HG02642 (cell line): Measurements from ENCODE around the gene PICALM.

Experiments used
- ATAC-seq: cut with Tn5 transposase; IDR thresholded peaks from one replicate; pipeline ENCODE4 v1.9.1; 2021; ENCODE audit warnings: mild to moderate bottlenecking; ENCODE audit not compliant: unreplicated experiment, poor library complexity

The PICALM gene

DNA sequence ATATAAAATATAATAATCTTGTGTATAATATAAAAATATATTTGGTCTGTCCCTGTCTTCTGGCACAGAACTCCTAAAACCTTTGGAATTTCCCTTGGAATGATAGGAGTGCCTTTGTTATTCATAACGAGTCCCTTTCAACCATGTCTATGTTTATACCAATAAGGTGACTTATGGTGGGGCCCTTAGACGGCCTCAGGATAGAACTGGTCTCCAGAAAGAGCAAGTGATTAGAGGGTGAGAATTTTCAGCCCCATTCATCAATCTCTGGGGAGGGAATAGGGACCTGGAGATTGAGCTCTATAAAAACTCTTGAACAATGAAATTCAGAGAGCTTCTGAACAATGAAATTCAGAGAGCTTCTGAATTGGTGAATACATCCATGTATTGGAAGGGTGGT, 18.4 kb upstream of the PICALM start:
- ATAC-seq: no peak

DNA sequence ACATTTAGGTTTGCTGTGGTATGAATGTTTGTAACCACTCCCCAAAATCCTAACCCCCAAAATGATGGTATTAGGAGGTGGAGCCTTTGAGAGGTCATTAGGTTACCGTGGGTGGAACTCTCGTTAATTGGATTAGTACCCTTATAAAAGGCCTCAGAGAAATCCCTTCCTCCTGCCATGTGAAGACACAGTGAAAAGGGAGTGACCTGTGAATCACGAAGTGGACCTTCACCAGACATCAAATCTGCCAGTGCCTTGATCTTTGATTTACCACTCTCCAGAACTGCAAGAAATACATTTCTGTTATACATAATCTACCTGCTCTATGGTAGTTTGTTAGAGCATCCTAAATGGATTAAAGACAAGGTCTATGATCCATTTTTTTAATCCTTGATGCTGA, 12.6 kb upstream of the PICALM start:
- no peak for ATAC-seq

DNA sequence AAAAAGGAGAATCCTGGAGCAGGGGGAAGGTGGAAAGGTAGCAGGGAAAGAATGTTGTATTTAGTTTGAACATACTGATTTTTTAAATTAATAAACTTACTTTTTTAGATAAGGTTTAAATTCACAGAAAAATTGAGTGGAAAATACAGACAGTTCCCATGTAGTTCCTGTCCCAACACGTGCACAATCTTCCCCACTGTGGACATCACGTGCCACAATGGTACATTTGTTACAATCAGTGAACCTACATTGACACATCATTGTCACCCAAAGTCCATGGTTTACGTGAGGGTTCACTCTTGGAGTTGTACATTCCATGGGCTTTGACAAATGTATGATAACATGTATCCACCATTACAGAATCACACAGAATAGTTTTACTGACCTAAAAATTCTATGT, 10.5 kb upstream of the PICALM start:
- no peak for ATAC-seq

GRCh38 chr11:86073948-86074347, 5.1 kb upstream of the PICALM start:
- ATAC-seq: no peak

DNA sequence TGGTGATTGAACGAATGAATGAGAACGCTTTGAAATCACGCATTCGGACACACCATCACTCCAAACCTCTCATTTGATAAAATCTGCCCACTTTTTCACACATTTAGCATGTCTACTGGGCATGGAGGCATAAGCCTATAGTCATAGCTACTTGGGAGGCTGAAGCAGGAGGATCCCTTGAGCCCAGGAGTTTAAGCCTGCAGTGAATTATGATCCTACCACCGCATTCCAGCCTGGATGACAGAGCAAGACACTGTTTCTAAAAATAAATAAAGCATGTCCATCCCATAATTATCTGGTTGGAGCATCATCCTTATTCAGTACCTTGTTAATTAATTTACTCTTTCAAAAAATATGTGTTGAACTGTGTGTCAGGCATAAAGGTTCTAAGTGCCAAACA, 3.3 kb upstream of the PICALM start:
- ATAC-seq: no peak

DNA sequence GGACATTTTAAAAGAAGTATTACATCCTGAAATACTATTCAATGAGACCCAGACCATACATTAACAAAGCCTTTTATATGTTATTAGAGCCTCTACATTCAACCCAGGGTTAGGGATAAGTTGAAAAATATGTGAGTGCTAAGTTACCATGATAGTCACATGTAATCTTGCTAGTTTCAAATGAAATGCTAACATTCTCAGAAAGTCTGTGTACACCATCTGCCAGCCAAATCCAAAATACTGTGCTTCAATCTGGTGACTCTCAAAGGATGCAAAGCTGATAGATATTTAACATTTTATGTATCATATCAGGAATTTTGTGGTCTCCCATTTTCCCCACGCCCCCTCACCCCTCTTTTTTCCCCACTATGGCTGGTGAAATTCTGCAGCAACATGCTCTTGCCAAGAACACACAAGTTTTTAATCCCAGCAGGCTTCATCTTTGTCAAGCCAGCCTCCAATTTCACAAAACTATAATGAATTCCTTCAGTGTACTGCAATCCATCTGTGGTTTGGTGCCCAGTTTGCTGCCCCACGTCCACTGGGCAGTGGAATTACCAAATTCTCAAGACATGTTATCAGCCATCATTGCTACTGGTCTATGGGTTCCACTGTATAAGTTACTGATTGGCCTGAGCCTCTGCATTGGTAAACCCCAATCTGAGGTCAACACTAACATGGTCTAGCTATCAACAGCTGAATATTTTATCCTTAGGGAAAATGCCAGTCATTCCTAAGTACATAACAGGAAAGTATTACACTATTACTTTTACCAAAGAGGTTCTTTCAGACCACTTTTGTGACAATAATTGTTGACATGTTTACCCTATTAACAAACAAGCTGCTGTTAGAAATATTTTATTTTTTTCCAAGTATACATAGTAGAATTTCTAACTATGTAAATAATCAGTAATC, 1.5 kb upstream of the PICALM start:
- ATAC-seq: no peak

DNA sequence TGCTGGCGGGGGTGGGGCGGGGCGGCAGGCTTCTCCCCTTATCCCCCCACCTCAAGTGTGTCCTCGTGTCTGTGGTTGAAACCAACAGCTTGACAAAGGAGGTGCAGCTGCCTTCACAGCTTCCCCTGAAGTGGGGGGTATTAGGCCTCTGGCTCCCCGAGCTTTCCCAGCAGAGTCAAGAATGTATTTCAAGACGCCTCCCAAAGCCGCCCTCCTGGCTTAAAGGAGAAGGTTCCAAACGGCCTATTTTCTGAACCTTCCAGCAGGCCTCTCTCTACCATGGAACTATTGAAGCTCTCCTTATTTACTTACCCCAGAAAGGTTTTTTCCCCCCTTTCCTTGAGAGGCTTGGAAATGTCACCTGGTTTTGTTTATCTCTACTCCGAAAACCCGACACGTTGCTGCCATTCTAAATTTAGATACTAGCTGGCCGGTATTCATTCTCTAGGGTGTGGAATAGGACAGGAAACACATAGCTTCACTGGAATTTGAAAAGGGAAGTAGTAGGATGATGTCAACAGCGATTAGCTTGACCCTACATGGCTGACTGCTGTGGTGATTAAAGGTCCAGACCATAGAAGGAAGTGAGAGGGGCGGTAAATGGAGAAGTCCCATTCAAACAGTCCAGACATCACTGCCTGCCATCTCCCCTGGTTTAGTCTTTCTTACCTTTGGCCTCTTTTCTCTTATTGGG, 671 bp upstream of the PICALM start:
- peak; percentile 7 for ATAC-seq

DNA sequence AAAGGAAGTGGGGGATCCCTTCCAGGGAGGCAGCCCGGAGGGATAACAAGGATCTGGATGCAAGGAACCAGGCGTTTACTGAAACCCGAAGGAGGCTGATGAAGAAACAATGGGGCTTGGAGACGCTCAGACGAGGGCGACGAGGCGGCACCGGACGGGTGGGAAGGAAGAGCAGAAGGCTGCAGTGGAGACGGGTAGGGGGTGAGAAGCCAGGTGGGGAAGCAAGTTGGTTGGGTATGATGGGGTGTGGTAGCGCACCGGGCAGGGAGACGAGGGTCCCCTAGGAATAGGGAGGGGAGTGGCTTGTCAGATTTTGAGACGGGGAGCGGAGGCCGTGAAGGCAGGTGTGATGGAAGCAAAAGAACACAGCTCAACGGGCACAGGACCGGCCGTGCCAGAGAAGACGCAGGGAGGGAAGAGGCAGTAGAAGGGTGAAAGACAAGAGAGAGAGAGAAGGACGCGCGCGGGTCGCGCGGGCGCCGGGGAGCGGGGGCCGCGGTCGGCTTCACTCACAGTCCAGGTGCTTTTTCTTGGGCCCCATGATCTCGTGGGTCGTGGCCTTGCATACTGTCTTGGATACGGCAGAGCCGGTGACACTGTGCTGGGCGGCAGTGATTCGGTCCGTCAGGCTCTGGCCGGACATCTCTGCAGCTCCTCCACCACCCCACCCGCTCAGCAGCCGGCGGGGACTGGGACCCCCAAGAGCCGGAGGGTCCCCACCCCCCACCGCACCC, 579 bp downstream of the PICALM start:
- peak; percentile 11 for ATAC-seq

DNA sequence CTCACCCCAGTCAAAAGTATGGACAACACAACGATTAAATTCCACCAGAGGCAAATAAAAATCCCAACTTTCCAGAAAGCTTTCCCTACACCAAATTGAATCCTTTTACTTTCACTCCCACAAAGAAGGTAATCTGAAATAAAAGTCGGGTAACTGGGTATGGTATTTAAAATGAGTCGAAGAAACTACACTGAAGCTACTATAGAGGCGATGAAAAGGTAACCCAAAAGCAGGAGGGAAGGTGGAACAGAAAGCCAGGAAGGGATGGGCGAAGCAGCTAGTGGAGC, 1.1 kb downstream of the PICALM start:
- ATAC-seq: no peak

- no peak for ATAC-seq
Measured at GRCh38 chr11:86067009-86067850, 1.7 kb downstream of the PICALM start.

GRCh38 chr11:86066657-86067008, 2.3 kb downstream of the PICALM start:
- ATAC-seq: no peak

DNA sequence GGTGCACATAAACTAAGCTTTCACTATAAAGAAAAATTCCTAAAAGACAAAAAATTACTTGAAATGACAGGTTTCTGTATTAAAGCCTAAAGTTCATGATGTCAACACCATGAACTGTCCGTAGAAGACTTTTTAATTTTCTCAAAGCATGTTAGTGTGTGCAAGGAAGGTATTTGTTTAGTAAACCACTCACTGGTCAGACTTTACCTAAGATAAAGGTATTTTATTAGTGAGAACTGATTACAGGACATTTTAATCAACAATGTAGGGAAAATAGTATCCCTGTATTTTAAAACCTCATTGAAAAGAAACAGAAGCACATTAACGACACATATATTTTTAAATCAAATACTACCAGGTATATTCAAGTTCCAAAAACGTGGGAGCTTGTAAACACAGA, 2.9 kb downstream of the PICALM start:
- ATAC-seq: no peak

DNA sequence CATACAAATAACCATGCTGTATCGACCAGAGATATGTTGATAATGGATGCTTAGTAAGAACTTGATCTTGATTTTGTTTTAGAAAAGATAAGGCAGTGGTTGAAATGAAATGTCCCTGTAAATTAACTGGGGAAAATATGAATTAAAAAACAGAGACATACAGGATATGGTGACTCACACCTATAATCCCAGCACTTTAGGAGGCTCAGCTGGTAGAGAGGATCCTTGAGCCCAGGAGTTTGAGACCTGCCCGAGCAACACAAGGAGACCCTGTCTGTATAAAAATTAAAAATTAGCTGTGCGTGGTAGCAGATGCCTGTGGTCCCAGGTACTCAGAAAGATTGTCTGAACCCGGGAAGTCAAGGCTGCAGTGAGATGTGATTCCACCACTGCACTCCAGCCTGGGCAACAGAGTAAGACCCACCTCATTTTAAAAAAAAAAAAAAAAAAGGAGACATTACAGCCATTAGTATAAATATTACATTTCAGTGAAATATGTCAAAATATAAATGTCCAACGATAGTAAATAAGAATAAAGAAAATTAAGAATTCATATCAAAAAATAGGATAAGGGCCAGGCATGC, 4.6 kb downstream of the PICALM start:
- no peak for ATAC-seq

DNA sequence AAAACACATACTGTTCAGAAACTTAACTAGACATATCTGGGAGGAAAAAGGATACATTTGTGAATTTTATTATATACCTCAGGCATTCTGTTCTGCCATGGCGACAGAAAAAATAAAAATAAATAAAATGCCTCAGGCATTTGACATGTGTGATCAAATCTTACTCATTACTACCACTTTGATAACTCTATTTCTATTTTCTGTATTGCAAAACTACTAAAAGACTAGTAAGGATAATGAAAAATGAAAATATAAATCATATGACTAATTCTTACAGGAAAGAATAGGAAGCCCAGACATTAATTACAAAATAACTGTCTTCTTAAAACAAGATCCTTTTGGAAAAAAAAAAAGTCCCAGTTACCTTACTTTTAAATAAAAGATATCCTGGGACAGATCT, 5.3 kb downstream of the PICALM start:
- ATAC-seq: no peak

GRCh38 chr11:86062719-86063118, 6.2 kb downstream of the PICALM start:
- ATAC-seq: no peak

- ATAC-seq: no peak
Measured at GRCh38 chr11:86061483-86062205, 7.2 kb downstream of the PICALM start.

DNA sequence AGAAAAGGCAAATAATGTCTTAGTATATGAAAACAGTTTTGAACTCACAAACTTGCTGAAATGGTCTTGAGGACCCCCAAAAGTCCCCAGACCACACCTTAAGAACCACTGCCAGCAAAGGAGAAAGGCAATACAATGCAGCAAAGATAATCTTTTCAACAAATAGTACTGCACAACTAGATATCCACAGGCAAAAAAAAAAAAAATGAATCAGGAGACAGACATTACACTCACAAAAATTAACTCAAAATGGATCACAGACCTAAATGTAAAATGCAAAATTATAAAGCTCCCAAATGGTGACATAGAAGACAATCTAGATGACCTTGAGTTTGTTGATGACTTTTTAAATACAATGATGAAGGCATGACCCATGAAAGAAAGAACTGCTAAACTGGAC, 8.3 kb downstream of the PICALM start:
- no peak for ATAC-seq

DNA sequence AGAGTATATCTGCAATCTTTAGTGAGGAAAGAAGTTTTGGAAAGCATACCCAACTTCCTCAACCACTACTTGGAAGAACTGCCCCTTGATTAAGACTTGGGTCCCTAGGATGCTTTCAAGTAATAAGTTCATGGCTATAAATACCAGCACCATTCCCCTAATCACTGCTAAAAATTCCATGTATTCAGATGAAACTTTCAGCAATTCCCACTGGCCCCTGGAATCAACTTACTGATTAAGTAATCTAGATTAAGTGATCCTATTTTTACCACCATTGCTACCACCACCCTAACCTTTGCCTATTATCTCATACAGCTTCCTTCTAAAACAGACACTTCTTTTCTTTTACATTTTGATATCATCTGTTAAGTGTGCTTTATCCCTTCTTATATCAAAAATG, 10.5 kb downstream of the PICALM start:
- ATAC-seq: no peak

GRCh38 chr11:86056351-86056854, 12.5 kb downstream of the PICALM start:
- ATAC-seq: no peak
